Measurements from ENCODE around the gene PPARGC1A.

PPARGC1A gene

DNA sequence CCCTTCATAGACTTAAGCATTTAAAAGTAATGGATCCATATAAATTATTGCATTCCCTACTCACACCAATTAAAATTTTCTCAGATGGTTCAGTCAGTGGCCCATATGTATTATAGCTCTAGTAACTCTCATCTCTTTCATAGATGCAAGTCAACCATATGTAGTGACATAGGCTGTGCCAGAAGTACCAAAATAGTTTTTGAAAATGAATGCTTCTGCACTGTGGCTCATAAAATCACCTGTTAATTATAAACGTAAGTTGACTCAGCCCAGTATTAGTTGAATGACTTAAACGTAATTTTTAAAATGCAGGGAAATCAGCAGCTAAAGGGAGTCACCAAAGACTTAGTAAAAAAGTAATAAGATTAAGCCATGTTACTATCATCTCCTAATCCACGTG is 143.8 kb downstream of the PPARGC1A start:
- no peak for DNase-seq
- Histone ChIP-seq H3K4me1 (peaks cover 0 to 5% (median 0%) of the 10 kb centered on the region in 4 donors), H3K36me3 (no peaks in the 10 kb centered on the region), H3K4me3 (no peak overlapping the region), H3K9me3 (no peaks in the 10 kb centered on the region), H3K27me3 (no peaks in the 10 kb centered on the region), H3K27ac (no peak overlapping the region)
- TF ChIP-seq, protein P1, sequence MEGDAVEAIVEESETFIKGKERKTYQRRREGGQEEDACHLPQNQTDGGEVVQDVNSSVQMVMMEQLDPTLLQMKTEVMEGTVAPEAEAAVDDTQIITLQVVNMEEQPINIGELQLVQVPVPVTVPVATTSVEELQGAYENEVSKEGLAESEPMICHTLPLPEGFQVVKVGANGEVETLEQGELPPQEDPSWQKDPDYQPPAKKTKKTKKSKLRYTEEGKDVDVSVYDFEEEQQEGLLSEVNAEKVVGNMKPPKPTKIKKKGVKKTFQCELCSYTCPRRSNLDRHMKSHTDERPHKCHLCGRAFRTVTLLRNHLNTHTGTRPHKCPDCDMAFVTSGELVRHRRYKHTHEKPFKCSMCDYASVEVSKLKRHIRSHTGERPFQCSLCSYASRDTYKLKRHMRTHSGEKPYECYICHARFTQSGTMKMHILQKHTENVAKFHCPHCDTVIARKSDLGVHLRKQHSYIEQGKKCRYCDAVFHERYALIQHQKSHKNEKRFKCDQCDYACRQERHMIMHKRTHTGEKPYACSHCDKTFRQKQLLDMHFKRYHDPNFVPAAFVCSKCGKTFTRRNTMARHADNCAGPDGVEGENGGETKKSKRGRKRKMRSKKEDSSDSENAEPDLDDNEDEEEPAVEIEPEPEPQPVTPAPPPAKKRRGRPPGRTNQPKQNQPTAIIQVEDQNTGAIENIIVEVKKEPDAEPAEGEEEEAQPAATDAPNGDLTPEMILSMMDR (IDR thresholded peaks at IDR 0.05), result no peak
- intact Hi-C loops (cut with DNase I; ENCODE audit: low total_unique reads), result no loop called here

DNA sequence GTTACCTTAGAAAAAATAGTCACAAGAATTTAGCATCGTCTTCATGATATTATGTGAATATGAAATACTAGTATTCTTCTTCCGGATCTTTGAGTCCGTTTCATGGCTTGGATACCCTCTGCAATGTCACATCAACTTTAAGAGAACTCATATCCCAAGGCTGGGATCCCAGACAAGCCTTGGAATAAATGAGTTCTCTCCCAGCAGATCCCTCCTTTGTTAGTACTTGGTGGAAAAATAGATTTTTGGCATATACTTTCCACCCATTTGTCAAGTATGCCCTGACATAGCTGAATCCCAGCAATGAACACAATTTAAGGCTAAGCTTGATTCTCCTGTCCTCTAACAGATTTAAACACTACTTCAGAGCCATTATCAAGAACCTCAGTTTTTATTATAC is 144.5 kb downstream of the PPARGC1A start:
- H3K9me3 ChIP-seq, result no peaks in the 10 kb centered on the region
- H3K27me3 ChIP-seq, result no peaks in the 10 kb centered on the region
- no peak overlapping the region for H3K27ac ChIP-seq
- H3K4me1 ChIP-seq, result peaks cover 0 to 5% (median 0%) of the 10 kb centered on the region in 4 donors
- no peaks in the 10 kb centered on the region for H3K36me3 ChIP-seq
- intact Hi-C loops (cut with DNase I; ENCODE audit: low total_unique reads), result no loop called here
- H3K4me3 ChIP-seq, result no peak overlapping the region
- no peak for DNase-seq
- TF ChIP-seq, protein P1 (IDR thresholded peaks at IDR 0.05), result no peak
